ENCODE data around the gene BTBD10. TPM values are rescaled to one million over a fixed set of nuclear protein-coding genes. Genes with fewer than 3 reads are reported as not detected.

Gene BTBD10
- polyA plus RNA-seq, 1 donor from 2014 or later, result 143 TPM

DNA sequence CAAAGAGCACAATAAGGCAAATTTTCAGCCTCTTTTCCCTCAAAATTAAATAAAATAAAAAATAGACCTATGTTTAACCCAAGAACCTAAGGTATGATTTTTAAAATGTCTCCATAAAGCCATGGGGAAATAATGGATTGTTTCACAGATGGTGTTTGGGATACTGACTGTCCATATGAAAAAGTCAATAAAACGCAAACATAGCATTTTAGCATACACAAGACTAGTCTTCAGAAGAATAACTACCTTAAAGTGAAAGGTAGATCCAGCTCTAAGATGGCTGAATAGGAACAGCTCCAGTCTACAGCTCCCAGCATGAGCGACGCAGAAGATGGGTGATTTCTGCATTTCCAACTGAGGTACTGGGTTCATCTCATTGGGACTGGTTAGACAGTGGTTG, 16.7 kb upstream of the BTBD10 start:
- Histone ChIP-seq H3K9me3 (ENCODE audit: low read length) (no peaks in the 10 kb centered on the region), H3K79me2 (replicated peaks; ENCODE audit: insufficient read depth, low read length) (no peaks in the 10 kb centered on the region), H3K27ac (ENCODE audit: low read length) (no peak overlapping the region), H3K4me2 (ENCODE audit: low read length) (no peak overlapping the region), H3K9me2 (ENCODE audit: insufficient read depth, low read length) (no peaks in the 10 kb centered on the region), H4K20me1 (ENCODE audit: insufficient read depth) (no peaks in the 10 kb centered on the region), H3K36me3 (ENCODE audit: insufficient read depth, low read length) (no peaks in the 10 kb centered on the region), H3K4me3 (ENCODE audit: low read length) (no peak overlapping the region), H2AFZ (ENCODE audit: low read depth, low read length) (no peak overlapping the region), H3K9ac (ENCODE audit: low read length) (no peak overlapping the region), H3K27me3 (ENCODE audit: insufficient read depth, low read depth, low read length) (no peaks in the 10 kb centered on the region), H3F3A (ENCODE audit: insufficient read depth, low read length, poor library complexity, severe bottlenecking) (no peaks in the 10 kb centered on the region)
- no peak for TF ChIP-seq RAD21 (conservative IDR thresholded peaks at IDR 0.05)

DNA sequence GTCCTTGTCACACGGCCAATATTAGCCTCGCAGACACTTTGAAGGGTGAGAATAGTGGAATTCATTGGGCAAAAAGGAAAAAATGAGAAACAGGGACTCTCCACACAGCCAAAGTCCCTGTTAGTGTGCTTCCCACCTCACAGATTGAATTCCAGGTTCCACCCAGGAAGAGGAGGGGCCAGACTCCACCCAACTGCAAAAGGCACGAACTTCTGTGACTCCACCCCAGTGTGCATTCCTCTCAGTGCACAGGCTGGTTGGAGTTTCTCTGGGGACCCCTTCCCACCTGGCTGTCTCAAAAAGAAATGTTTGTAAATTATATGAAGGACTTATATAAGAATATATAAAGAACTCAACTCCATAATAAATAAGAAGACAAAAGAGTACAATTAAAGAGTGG, 12.1 kb upstream of the BTBD10 start:
- H3K4me2 ChIP-seq (ENCODE audit: low read length), result no peak overlapping the region
- H3K4me3 ChIP-seq (ENCODE audit: low read length), result no peak overlapping the region
- no peak overlapping the region for H3K9ac ChIP-seq (ENCODE audit: low read length)
- no peaks in the 10 kb centered on the region for H3K79me2 ChIP-seq (replicated peaks; ENCODE audit: insufficient read depth, low read length)
- no peaks in the 10 kb centered on the region for H3F3A ChIP-seq (ENCODE audit: insufficient read depth, low read length, poor library complexity, severe bottlenecking)
- no peaks in the 10 kb centered on the region for H3K36me3 ChIP-seq (ENCODE audit: insufficient read depth, low read length)
- no peak overlapping the region for H3K27ac ChIP-seq (ENCODE audit: low read length)
- H2AFZ ChIP-seq (ENCODE audit: low read depth, low read length), result no peak overlapping the region
- no peaks in the 10 kb centered on the region for H3K27me3 ChIP-seq (ENCODE audit: insufficient read depth, low read depth, low read length)
- no peaks in the 10 kb centered on the region for H3K9me3 ChIP-seq (ENCODE audit: low read length)
- no peaks in the 10 kb centered on the region for H4K20me1 ChIP-seq (ENCODE audit: insufficient read depth)
- TF ChIP-seq EP300 (conservative IDR thresholded peaks at IDR 0.05; ENCODE audit: poor library complexity, severe bottlenecking), result no peak
- no peak for TF ChIP-seq POLR2AphosphoS5 (IDR thresholded peaks at IDR 0.05)
- no peak for TF ChIP-seq SMC3 (conservative IDR thresholded peaks at IDR 0.05; ENCODE audit: poor library complexity)
- no peaks in the 10 kb centered on the region for H3K9me2 ChIP-seq (ENCODE audit: insufficient read depth, low read length)

- Histone ChIP-seq H3K36me3 (ENCODE audit: insufficient read depth, low read length) (no peaks in the 10 kb centered on the region), H3K9me2 (ENCODE audit: insufficient read depth, low read length) (no peaks in the 10 kb centered on the region), H4K20me1 (ENCODE audit: insufficient read depth) (no peaks in the 10 kb centered on the region), H2AFZ (ENCODE audit: low read depth, low read length) (no peak overlapping the region), H3K9me3 (ENCODE audit: low read length) (no peaks in the 10 kb centered on the region), H3K27me3 (ENCODE audit: insufficient read depth, low read depth, low read length) (no peaks in the 10 kb centered on the region), H3K4me3 (ENCODE audit: low read length) (no peak overlapping the region), H3K9ac (ENCODE audit: low read length) (no peak overlapping the region), H3K27ac (ENCODE audit: low read length) (no peak overlapping the region), H3K79me2 (replicated peaks; ENCODE audit: insufficient read depth, low read length) (no peaks in the 10 kb centered on the region), H3K4me2 (ENCODE audit: low read length) (no peak overlapping the region), H3F3A (ENCODE audit: insufficient read depth, low read length, poor library complexity, severe bottlenecking) (no peaks in the 10 kb centered on the region)
- no peak for TF ChIP-seq CTCF (IDR thresholded peaks at IDR 0.05; ENCODE audit: poor library complexity, severe bottlenecking)
- TF ChIP-seq EZH2 (IDR thresholded peaks at IDR 0.05; ENCODE audit: borderline replicate concordance, insufficient read depth, low read length, poor library complexity, severe bottlenecking), result no peak
- TF ChIP-seq TAF1 (IDR thresholded peaks at IDR 0.05; ENCODE audit: low read depth), result no peak
- TF ChIP-seq REST (IDR thresholded peaks at IDR 0.05; ENCODE audit: borderline replicate concordance), result no peak
- TF ChIP-seq MXI1 (conservative IDR thresholded peaks at IDR 0.05; ENCODE audit: poor library complexity, severe bottlenecking), result no peak
- no peak for TF ChIP-seq EP300 (conservative IDR thresholded peaks at IDR 0.05; ENCODE audit: poor library complexity, severe bottlenecking)
- TF ChIP-seq SMC3 (conservative IDR thresholded peaks at IDR 0.05; ENCODE audit: poor library complexity), result no peak
- TF ChIP-seq POLR2AphosphoS5 (IDR thresholded peaks at IDR 0.05), result no peak
- TF ChIP-seq RAD21 (conservative IDR thresholded peaks at IDR 0.05), result no peak
These were observed 10.1 kb upstream of the BTBD10 start for GRCh38 chr11:13473013-13473722.

All from neural cell (in vitro differentiated cells).